Measurements from ENCODE around the gene FAM114A2.
A peak's percentile ranks its signal among the peaks of the same experiment; 100 is the strongest.
"Not testable (repeated sequence)": the region's sequence is repeated elsewhere in the genome, so short reads cannot be mapped to it uniquely, and the experiment has no call there.

FAM114A2 gene

DNA sequence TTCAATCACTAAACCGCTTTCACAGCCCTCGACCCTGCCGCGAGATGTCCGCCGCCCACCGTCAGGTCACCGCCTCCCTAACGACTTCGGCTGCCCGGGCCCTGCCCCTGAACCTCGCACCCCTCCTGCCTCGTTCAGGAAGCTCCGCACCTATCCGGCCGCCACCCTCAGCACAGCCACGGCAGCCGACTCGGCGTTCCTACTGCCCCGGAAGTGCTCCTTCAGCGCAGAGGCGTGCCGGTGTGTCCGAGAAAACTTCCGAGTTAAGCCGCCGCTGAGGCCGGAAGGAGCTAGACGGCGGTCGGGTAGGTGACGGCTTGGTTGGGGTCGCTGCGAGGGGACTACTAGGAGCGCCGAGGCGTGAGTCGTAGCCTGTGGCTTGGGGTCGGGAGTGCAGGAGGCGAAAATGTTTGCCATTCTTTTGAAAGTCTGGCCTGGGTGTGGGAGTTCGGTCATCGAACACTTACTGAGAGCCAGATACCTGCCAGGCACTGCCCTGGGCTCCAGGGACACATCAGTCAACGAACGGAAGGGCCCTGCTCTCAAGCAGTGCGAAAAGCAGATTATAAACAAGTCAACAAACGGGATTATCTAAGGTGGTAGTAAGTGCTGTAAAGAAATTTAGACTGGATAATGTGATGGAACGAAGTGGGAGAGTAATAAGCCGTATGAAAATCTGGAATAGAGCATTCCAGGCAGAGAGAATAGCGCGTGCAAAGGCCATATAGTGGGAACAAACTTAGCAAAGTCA is at the start of gene FAM114A2, which contains the start of gene MFAP3:
TSS of gene FAM114A2 (minus strand) at position 204 of the 751 bp plus-strand sequence. CDS start 3,957 bp downstream, outside the sequence.
TSS of gene MFAP3 (plus strand) at position 261 of the 751 bp plus-strand sequence. CDS start 10,756 bp downstream, outside the sequence.
- peak; percentile 53 to 55 for DNase-seq (ENCODE audit: low read depth in 2 of 2)

GRCh38 chr5:154087260-154087659 is 48.5 kb upstream of the FAM114A2 start:
- no peak for DNase-seq (ENCODE audit: low read depth in 2 of 2)

GRCh38 chr5:154086641-154087040 is 47.9 kb upstream of the FAM114A2 start:
- DNase-seq (ENCODE audit: low read depth in 2 of 2) = no peak

DNA sequence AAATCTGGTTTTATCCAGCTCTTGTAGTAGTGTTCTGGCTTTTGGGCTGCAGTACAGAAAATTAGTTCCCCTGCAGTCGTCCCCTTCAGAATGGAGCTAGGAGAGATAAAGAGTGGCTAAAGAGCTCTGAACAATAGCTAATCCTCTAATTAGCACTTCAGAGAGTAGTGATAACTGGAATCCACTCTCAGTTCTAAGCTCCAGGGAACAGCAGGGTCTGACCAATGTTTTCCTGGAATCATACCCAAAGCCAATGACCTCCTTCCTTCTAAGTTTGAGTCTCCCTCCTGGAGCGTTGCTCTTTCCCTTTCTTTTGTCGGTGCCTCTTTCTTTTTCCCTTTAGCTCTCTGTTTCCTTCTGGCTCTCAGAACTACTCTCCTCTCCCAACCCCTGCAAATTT is 47.4 kb upstream of the FAM114A2 start:
- no peak for DNase-seq (ENCODE audit: low read depth in 2 of 2)

- no peak for DNase-seq (ENCODE audit: low read depth in 2 of 2)
Measured at GRCh38 chr5:154084062-154084639, 45.4 kb upstream of the FAM114A2 start.

GRCh38 chr5:154081246-154081645 is 42.5 kb upstream of the FAM114A2 start:
- no peak for DNase-seq (ENCODE audit: low read depth in 2 of 2)

DNA sequence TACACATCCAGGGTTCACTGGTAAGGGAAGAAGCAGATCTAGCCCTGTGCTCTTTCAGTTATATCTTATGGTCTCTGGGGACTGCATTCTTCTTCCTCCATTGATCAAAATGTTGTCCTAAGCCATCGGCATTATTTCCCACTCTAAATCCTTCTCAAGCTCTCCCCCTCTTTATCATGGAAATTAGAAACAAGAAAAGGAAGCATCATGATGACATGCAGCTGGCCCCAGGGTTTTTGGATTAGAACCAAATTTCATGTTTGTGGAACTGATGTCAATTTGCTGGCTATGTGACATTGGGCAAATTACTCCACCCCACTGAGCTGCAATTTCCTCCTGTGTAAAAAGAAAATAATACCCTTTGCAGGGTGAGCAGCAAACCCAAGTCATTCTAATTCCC is 39.6 kb upstream of the FAM114A2 start:
- no peak for DNase-seq (ENCODE audit: low read depth in 2 of 2)

DNA sequence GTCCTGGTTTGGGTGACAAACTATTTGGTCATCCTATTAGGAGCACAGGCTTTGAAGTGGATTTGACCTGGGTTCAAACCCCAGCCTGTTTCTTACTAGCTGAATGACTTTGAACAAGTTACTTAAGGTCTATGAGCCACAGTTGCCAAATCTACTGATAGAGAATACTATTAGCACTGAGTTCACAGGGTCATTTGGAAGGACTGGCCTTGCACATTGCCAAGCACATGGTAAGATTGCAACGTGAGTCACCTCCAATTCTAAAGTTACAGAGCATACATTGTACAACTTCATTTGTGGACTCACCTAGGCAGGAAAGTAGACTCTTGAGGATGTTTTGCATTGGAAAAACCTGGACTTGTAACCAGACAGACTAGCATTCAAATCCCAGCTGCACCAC is 39.0 kb upstream of the FAM114A2 start:
- DNase-seq (ENCODE audit: low read depth in 2 of 2) = no peak

GRCh38 chr5:154076240-154076922 is 37.7 kb upstream of the FAM114A2 start:
- DNase-seq (ENCODE audit: low read depth in 2 of 2) = no peak

- peak; percentile 36 to 38 for DNase-seq (ENCODE audit: low read depth in 2 of 2)
Measured at GRCh38 chr5:154072414-154073171, 33.9 kb upstream of the FAM114A2 start.

- no peak for DNase-seq (ENCODE audit: low read depth in 2 of 2)
Measured at GRCh38 chr5:154071799-154072413, 33.2 kb upstream of the FAM114A2 start.

DNA sequence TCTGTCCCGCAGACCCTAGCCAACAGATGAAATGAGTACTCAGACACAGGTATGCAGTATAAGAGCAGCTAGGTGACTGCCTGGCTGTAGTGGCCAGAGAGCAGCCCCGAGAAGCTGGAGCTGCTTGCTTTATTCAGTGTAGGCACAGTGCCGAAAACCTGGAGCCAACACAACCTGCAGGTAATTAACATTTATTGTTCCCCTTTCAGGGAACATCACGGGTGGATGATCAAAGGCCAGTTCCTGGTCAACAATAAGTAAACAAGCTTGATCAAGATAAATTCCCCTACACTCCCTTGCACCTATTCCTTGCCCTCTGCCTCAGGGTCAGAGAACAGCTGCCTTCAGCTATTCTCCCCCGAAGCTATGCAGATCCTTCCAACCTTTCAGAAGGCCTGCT is 31.1 kb upstream of the FAM114A2 start:
- not testable (repeated sequence) for DNase-seq (ENCODE audit: low read depth in 2 of 2)

GRCh38 chr5:154065971-154066370 is 27.3 kb upstream of the FAM114A2 start:
- DNase-seq (ENCODE audit: low read depth in 2 of 2) = no peak

GRCh38 chr5:154063372-154063771 is 24.7 kb upstream of the FAM114A2 start:
- DNase-seq (ENCODE audit: low read depth in 2 of 2) = no peak

DNA sequence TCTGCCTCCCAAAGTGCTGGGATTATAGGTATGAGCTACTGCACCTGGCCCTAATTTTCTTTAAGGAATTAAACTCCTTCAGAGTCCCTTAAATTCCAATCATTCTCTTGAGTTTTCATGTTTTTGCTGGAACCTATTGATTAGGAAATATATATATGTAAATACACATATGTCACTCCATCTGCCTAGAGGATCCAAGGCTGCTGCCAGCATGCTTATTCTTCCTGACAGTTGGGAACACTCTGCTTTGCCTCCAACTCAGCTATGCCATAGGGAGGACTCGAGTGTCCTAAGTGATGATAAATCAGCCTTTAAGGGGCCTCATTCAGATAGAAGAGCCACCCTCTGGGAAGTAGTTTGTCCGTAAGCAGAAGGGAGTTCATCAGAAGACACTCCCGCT is 21.9 kb upstream of the FAM114A2 start:
- no peak for DNase-seq (ENCODE audit: low read depth in 2 of 2)

- DNase-seq (ENCODE audit: low read depth in 2 of 2) = no peak
Measured at GRCh38 chr5:154059583-154059982, 20.9 kb upstream of the FAM114A2 start.

DNA sequence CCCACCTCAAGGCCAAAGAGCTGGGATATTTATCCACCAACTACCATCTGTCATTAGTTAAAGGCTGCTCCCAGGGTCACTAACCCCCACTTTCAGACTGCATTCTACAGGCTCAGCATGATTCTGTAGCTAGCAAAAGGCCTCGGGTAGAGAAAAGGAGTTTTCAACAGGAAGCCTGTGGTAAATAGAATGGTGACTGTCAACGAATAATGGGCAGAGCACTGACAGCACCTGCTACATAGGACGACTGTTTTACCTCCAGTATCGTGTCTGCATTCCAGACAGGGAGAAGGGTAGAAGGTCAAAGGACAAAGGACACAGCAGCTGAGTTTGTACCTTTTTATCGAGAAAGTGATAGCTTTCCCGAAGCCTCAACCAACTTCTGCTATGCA is 20.3 kb upstream of the FAM114A2 start:
- DNase-seq (ENCODE audit: low read depth in 2 of 2) = no peak

DNA sequence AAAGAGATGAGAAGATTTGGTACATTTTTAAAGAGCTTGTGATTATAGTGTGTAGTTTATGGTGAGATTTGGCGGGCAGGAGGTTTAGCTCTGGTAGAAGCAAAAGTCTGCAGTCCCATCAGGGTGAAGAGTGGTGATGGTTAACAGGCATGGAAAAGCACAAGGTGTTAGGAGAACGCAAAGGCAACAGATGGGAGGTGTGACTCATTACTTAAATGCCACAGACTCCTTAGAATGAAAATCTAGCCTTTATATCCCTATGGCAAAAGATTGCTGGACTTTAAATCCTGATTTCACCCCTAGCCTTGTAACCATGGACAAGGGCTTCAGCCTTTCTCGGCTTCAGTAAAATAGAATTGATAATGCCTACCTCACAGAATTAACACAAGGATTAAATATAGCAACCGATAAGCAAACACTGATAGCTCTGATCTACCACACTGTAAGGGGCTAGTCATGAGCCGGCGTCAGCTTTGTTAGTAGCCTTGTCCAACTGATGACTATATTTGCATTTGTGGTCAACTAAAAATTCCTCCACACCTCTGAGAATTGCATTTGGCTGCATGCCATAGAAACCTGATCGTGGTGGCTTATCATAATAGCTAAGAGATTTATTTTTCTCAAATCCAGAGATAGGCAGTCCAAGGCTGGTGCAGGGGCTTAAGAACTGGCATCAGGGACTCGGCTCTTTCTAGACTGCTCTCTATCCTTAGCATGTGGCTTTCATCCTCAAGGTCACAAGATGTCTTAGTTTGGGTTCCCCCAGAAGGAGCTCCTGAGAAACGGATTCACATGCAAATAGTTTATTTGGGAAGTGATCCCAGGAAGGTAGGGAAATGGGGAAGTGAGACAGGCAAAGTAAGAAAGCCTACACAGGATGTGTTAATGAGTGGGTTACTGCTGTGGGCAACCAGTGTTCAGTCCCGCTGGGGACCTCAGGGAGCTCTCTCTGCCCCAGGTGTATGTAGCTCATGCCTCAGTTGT is 19.6 kb upstream of the FAM114A2 start:
- DNase-seq (ENCODE audit: low read depth in 2 of 2) = no peak

DNA sequence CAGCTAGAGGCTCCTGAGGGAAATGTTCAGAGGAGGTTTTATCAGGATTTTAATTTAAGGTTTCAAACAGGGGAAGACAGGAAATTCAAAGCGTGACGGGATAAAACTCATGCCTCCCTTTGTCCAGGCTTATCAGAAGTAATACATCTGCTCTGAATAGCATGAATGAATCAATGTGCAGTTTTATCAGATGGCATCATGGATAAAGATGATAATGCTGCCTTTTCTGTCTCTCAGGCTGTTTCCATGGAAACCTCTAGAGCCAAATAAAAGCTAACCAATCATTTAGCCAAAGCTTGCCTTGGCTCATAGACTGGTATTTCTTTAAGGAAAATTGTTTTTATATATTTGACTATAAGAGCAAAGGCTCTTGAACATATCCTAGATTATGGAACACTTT is 16.5 kb upstream of the FAM114A2 start:
- DNase-seq (ENCODE audit: low read depth in 2 of 2) = no peak

- DNase-seq (ENCODE audit: low read depth in 2 of 2) = no peak
Measured at GRCh38 chr5:154053468-154053867, 14.8 kb upstream of the FAM114A2 start.
